Right atrium auricular region (tissue), 2 donors: ENCODE measurements around the gene FIGNL1. TPM values are rescaled to one million over a fixed set of nuclear protein-coding genes. Genes with fewer than 3 reads are reported as not detected.

Source experiments
- DNase-seq: peaks from one replicate; pipeline ENCODE4 v3.0.0-alpha.2; 2019; ENCODE audit warnings: low spot score
- H3K27ac ChIP-seq, 2 donors: fragments of 200-600 bp; sonication (generic); 1 replicate in 1 of 2; 2 replicates in 1 of 2; pipeline ENCODE4 v1.5.1; 2016 to 2019
- H3K27me3 ChIP-seq, 2 donors: fragments of 200-600 bp; sonication (generic); one replicate each; pipeline versions ENCODE4 v1.5.1 to v1.6.0; 2017 to 2019
- H3K36me3 ChIP-seq: fragments of 200-600 bp; sonication (generic); one replicate; pipeline ENCODE4 v1.5.1; 2016
- H3K4me1 ChIP-seq, 2 donors: fragments of 200-600 bp; sonication (generic); one replicate each; pipeline versions ENCODE4 v1.5.1 to v1.6.0; 2017 to 2019
- H3K4me3 ChIP-seq, 2 donors: fragments of 200-600 bp; sonication (generic); 1 replicate in 1 of 2; 2 replicates in 1 of 2; pipeline ENCODE4 v1.5.1; 2017 to 2019; ENCODE audit warnings: mild to moderate bottlenecking in 1 of 2, moderate library complexity in 1 of 2
- H3K9me3 ChIP-seq, 2 donors: fragments of 200-600 bp; sonication (generic); one replicate each; pipeline ENCODE4 v1.5.1; 2019
- CTCF ChIP-seq, 2 donors: fragments of 200-600 bp; sonication (generic); IDR thresholded peaks; one replicate each; pipeline ENCODE4 v1.5.1; 2019; ENCODE audit warnings: antibody characterized with exemption in 2 of 2
- total RNA-seq, 2 donors: library from RNA; depleted of rRNA; stranded (reverse); fragments of >200 nt; gene quantifications; one replicate each; pipeline ENCODE4 v1.1.0, GENCODE V29; 2016

The FIGNL1 gene
- total RNA-seq, 2 donors from 2014 or later, result 4.7 TPM

GRCh38 chr7:50481867-50482266, 31.7 kb upstream of the FIGNL1 start:
- Histone ChIP-seq H3K4me3 (no peak overlapping the region), H3K9me3 (no peaks in the 10 kb centered on the region)
- no peak for DNase-seq

GRCh38 chr7:50480797-50481196, 30.6 kb upstream of the FIGNL1 start:
- no peak for TF ChIP-seq CTCF (IDR thresholded peaks at IDR 0.05)
- Histone ChIP-seq H3K27me3 (no peaks in the 10 kb centered on the region), H3K9me3 (no peaks in the 10 kb centered on the region), H3K27ac (no peak overlapping the region), H3K4me3 (no peak overlapping the region), H3K36me3 (no peaks in the 10 kb centered on the region), H3K4me1 (no peaks in the 10 kb centered on the region)
- DNase-seq, result no peak

More at GRCh38 chr7:50481867-50482266, 31.7 kb upstream of the FIGNL1 start:
- H3K36me3 ChIP-seq, result no peaks in the 10 kb centered on the region
- no peaks in the 10 kb centered on the region for H3K27me3 ChIP-seq
- H3K27ac ChIP-seq, result no peak overlapping the region
- no peaks in the 10 kb centered on the region for H3K4me1 ChIP-seq
- TF ChIP-seq CTCF (IDR thresholded peaks at IDR 0.05), result no peak

GRCh38 chr7:50479743-50480517, 29.8 kb upstream of the FIGNL1 start:
- Histone ChIP-seq H3K4me1 (no peaks in the 10 kb centered on the region), H3K4me3 (no peak overlapping the region), H3K9me3 (no peaks in the 10 kb centered on the region), H3K36me3 (no peaks in the 10 kb centered on the region), H3K27ac (no peak overlapping the region), H3K27me3 (no peaks in the 10 kb centered on the region)
- no peak for DNase-seq
- no peak for TF ChIP-seq CTCF (IDR thresholded peaks at IDR 0.05)

GRCh38 chr7:50477640-50478039, 27.5 kb upstream of the FIGNL1 start:
- no peak overlapping the region for H3K27ac ChIP-seq
- no peaks in the 10 kb centered on the region for H3K9me3 ChIP-seq
- H3K36me3 ChIP-seq, result no peaks in the 10 kb centered on the region
- no peak for TF ChIP-seq CTCF (IDR thresholded peaks at IDR 0.05)
- no peaks in the 10 kb centered on the region for H3K27me3 ChIP-seq
- H3K4me3 ChIP-seq, result no peak overlapping the region
- H3K4me1 ChIP-seq, result no peaks in the 10 kb centered on the region
- DNase-seq, result no peak

- Histone ChIP-seq H3K4me3 (no peak overlapping the region), H3K36me3 (no peaks in the 10 kb centered on the region), H3K4me1 (no peaks in the 10 kb centered on the region), H3K9me3 (no peaks in the 10 kb centered on the region), H3K27me3 (no peaks in the 10 kb centered on the region), H3K27ac (no peak overlapping the region)
- no peak for TF ChIP-seq CTCF (IDR thresholded peaks at IDR 0.05)
- DNase-seq, result no peak
Measured at GRCh38 chr7:50476953-50477625, 26.9 kb upstream of the FIGNL1 start.
